Endothelial cell of umbilical vein (primary cell): ENCODE measurements around the gene GARIN5B. TPM values are rescaled to one million over a fixed set of nuclear protein-coding genes. Genes with fewer than 3 reads are reported as not detected.
A peak's percentile ranks its signal among the peaks of the same experiment; 100 is the strongest.

Experiments
- BruUV-seq: library from RNA; stranded (reverse); fragments of 400-500 nt; replicated peaks from 2 replicates; lab custom pipeline; 2021; lab: Mats Ljungman, UMichigan
- CTCF ChIA-PET: fragments of 300-600, 350-600 bp; sonication (Branson Sonifier 250); formaldehyde crosslinking; loops from one replicate; lab custom pipeline; 2021; ENCODE audit warnings: antibody characterized with exemption, inconsistent platforms; lab: Charles Lee
- POLR2A ChIA-PET: fragments of 300-600, 350-600 bp; sonication (Branson Sonifier 250); formaldehyde crosslinking; loops from one replicate; lab custom pipeline; 2021; ENCODE audit warnings: antibody characterized with exemption, inconsistent platforms; lab: Charles Lee
- DNase-seq: peaks from one replicate; pipeline ENCODE4 v3.0.0-alpha.2; 2011; ENCODE audit warnings: low read depth, low spot score
- FAIRE-seq: peaks from 2 replicates; lab custom pipeline; 2011; peaks lifted over from hg19 to GRCh38; lab: Jason Lieb, UNC
- H2AFZ ChIP-seq: 2 replicates; pipeline ENCODE4 v1.6.0; 2012; ENCODE audit warnings: low read depth, low read length, control low read depth, inconsistent platforms
- H3K27ac ChIP-seq: 2 replicates; pipeline ENCODE4 v1.5.1; 2011; ENCODE audit warnings: low read depth, mild to moderate bottlenecking, control low read depth, low read length, moderate library complexity; ENCODE audit not compliant: insufficient read depth
- H3K27me3 ChIP-seq, 2 experiments: 2 replicates each; pipeline versions ENCODE4 v1.6.0 to v1.6.1; 2011; ENCODE audit warnings: low read length in 2 of 2, mixed read lengths in 1 of 2; ENCODE audit not compliant: control insufficient read depth in 2 of 2, insufficient read depth in 2 of 2
- H3K36me3 ChIP-seq, 2 experiments: 2 replicates in 1 of 2; 3 replicates in 1 of 2; pipeline ENCODE4 v1.5.1; 2011; ENCODE audit warnings: low read length in 2 of 2, mild to moderate bottlenecking in 1 of 2, moderate library complexity in 1 of 2; ENCODE audit not compliant: control insufficient read depth in 2 of 2, insufficient read depth in 2 of 2; ENCODE audit errors: extremely low read depth in 1 of 2
- H3K4me1 ChIP-seq: 3 replicates; pipeline ENCODE4 v1.5.1; 2011; ENCODE audit warnings: mild to moderate bottlenecking, low read length; ENCODE audit not compliant: control insufficient read depth, insufficient read depth; ENCODE audit errors: extremely low read depth
- H3K4me2 ChIP-seq: 2 replicates; pipeline ENCODE4 v1.6.1; 2011; ENCODE audit warnings: low read length, control low read depth, mixed read lengths; ENCODE audit not compliant: insufficient read depth
- H3K4me3 ChIP-seq, 3 experiments: fragments of 200-600 bp in 1 of 3; sonication (generic), shearing (Covaris generic) in 1 of 3; replicated peaks in 1 of 3; 2 replicates each; pipeline ENCODE4 v1.5.1; 2011 to 2016; ENCODE audit warnings: control low read depth in 3 of 3, low read length in 3 of 3, mild to moderate bottlenecking in 2 of 3, inconsistent platforms in 1 of 3, low read depth in 1 of 3, moderate library complexity in 1 of 3; ENCODE audit not compliant: insufficient read depth in 1 of 3
- H3K79me2 ChIP-seq: 2 replicates; pipeline ENCODE4 v1.6.0; 2012; ENCODE audit warnings: low read length, inconsistent platforms; ENCODE audit not compliant: control insufficient read depth, insufficient read depth
- H3K9ac ChIP-seq: replicated peaks from 2 replicates; pipeline ENCODE3; 2011; ENCODE audit warnings: low read length, control low read depth; ENCODE audit not compliant: insufficient read depth; ENCODE audit errors: extremely low read depth
- H3K9me1 ChIP-seq: replicated peaks from 3 replicates; pipeline ENCODE4 v1.6.0; 2011; ENCODE audit warnings: mild to moderate bottlenecking, low read length; ENCODE audit not compliant: control insufficient read depth, insufficient read depth; ENCODE audit errors: extremely low read depth
- H3K9me3 ChIP-seq: replicated peaks from 2 replicates; pipeline ENCODE4 v1.5.1; 2012; ENCODE audit warnings: low read length, inconsistent platforms; ENCODE audit not compliant: control insufficient read depth, insufficient read depth
- H4K20me1 ChIP-seq: replicated peaks from 2 replicates; pipeline ENCODE3; 2011; ENCODE audit warnings: mild to moderate bottlenecking, low read length; ENCODE audit not compliant: control insufficient read depth, insufficient read depth; ENCODE audit errors: extremely low read depth
- CTCF ChIP-seq, 2 donors: IDR thresholded peaks; 1 replicate in 1 of 2; 2 replicates in 1 of 2; pipeline ENCODE4 v1.5.1; 2011; ENCODE audit warnings: low read length in 2 of 2, mild to moderate bottlenecking in 2 of 2, moderate library complexity in 2 of 2, control low read depth in 1 of 2, inconsistent platforms in 1 of 2, low read depth in 1 of 2; ENCODE audit not compliant: insufficient read depth in 1 of 2; ENCODE audit errors: extremely low read depth in 1 of 2
- EZH2 ChIP-seq: IDR thresholded peaks from 2 replicates; pipeline ENCODE4 v1.6.1; 2012; ENCODE audit warnings: borderline replicate concordance, low read depth, mild to moderate bottlenecking, moderate library complexity, low read length, inconsistent platforms; ENCODE audit not compliant: severe bottlenecking
- FOS ChIP-seq: IDR thresholded peaks from 2 replicates; pipeline ENCODE4 v1.6.1; 2011; ENCODE audit warnings: mild to moderate bottlenecking, low read length, moderate library complexity, borderline replicate concordance; ENCODE audit not compliant: insufficient read depth
- GATA2 ChIP-seq: IDR thresholded peaks from 2 replicates; pipeline ENCODE4 v1.7.0; 2011; ENCODE audit warnings: low read depth, mild to moderate bottlenecking, moderate library complexity, mixed read lengths, low read length; ENCODE audit not compliant: insufficient read length, insufficient read depth
- MYC ChIP-seq: IDR thresholded peaks from one replicate; pipeline ENCODE4 v1.6.1; 2011; ENCODE audit warnings: mild to moderate bottlenecking, low read depth, low read length
- POLR2A ChIP-seq: IDR thresholded peaks from 2 replicates; pipeline ENCODE4 v1.6.1; 2012; ENCODE audit warnings: low read depth, mild to moderate bottlenecking, control low read depth, low read length
- POLR2AphosphoS5 ChIP-seq: IDR thresholded peaks from 2 replicates; pipeline ENCODE4 v1.6.1; 2012; ENCODE audit warnings: low read depth, mild to moderate bottlenecking, control low read depth, low read length, moderate library complexity; ENCODE audit not compliant: insufficient read depth
- dilution Hi-C: fragments of 300-500 bp; cut with MboI; formaldehyde crosslinking; loops from one replicate; pipeline ENCODE4 v1.15.0; 2019; ENCODE audit warnings: low sequenced_read_pairs; ENCODE audit not compliant: extremely low pct_ligation_motif_present
- intact Hi-C: fragments of 100-400 bp; cut with micrococcal nuclease; formaldehyde crosslinking; loops from one replicate; pipeline ENCODE4 v1.10.0; 2022
- polyA plus RNA-seq, 4 experiments: library from polyadenylated mRNA; depleted of rRNA in 3 of 4; stranded (reverse) in 3 of 4; unstranded in 1 of 4; fragments of >200 nt; gene quantifications; 2 replicates each; pipeline versions ENCODE4 v1.2.1 to v1.2.3, GENCODE V29; 2011 to 2012; ENCODE audit warnings: missing spikeins in 1 of 4
- total RNA-seq: library from RNA; stranded (reverse); gene quantifications from 2 replicates; pipeline ENCODE4 v1.2.3, GENCODE V29; 2021
- TF ChIP-seq, protein P1 (sequence below): IDR thresholded peaks from 2 replicates; pipeline ENCODE4 v1.6.1; 2011; ENCODE audit not compliant: insufficient read depth, insufficient read length

Gene GARIN5B
- total and polyA plus RNA-seq, 2 donors (not counting 3 experiments of a cell fraction or from before 2014, with no cell fraction given) = not detected

- no peak within 1 kb of the TSS for H3K27ac ChIP-seq
- FAIRE-seq = peak; percentile 4
- H2AFZ ChIP-seq = peak within 1 kb of the TSS; percentile 17
- no peaks in the 10 kb centered on the region for H3K9me1 ChIP-seq
- H3K4me3 ChIP-seq = no peak within 1 kb of the TSS
- H3K79me2 ChIP-seq = no peaks in the 10 kb centered on the region
- CTCF ChIA-PET = interaction anchor here (1.0 kb wide), 1 partner anchor 69 kb away, joined by 3 read pairs; no protein-coding TSS in a partner anchor
- POLR2A ChIA-PET = interaction anchor here (0.6 kb wide), 1 partner anchor 223 kb away, joined by 3 read pairs; no protein-coding TSS in a partner anchor
- peaks cover 3% of the 10 kb centered on the region for H3K4me1 ChIP-seq
- intact Hi-C loops (no loop called here), dilution Hi-C loops (no loop called here)
- no peaks in the 10 kb centered on the region for H4K20me1 ChIP-seq
- no peaks in the 10 kb centered on the region for H3K9me3 ChIP-seq
- H3K4me2 ChIP-seq = no peak within 1 kb of the TSS
- H3K36me3 ChIP-seq = no peaks in the 10 kb centered on the region
- DNase-seq = no peak
- TF ChIP-seq MYC (no peak), CTCF (IDR thresholded peaks at IDR 0.05; ENCODE audit: extremely low read depth in 1 of 2, insufficient read depth in 1 of 2, low read depth in 1 of 2, low read length in 2 of 2) (no peak), GATA2 (no peak), POLR2AphosphoS5 (no peak), FOS (no peak), POLR2A (no peak), EZH2 (peak; percentile 59)
- TF ChIP-seq, protein P1, sequence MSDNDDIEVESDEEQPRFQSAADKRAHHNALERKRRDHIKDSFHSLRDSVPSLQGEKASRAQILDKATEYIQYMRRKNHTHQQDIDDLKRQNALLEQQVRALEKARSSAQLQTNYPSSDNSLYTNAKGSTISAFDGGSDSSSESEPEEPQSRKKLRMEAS = no peak
- BruUV-seq = no TSS peak
- no peak within 1 kb of the TSS for H3K9ac ChIP-seq
- H3K27me3 ChIP-seq = peaks cover 10 to 21% of the 10 kb centered on the region in 2 experiments
Measured at GRCh38 chr19:55370305-55370988, 7.4 kb upstream of the GARIN5B start, which contains the start of gene IL11. IL11 (minus strand) TSS chr19:55370463; CDS start chr19:55370310, 153 bp downstream.
